Activated CD8-positive, alpha-beta memory T cell treated with anti-CD3 and anti-CD28 coated beads, Interleukin-2, amount 50 U/mL, for 1 hour (primary cell): Measurements from ENCODE around the gene ZBTB24.

Experiments used
- DNase-seq: peaks from one replicate; pipeline ENCODE4 v3.0.0-alpha.2; 2020; ENCODE audit errors: extremely low read depth

The ZBTB24 gene

DNA sequence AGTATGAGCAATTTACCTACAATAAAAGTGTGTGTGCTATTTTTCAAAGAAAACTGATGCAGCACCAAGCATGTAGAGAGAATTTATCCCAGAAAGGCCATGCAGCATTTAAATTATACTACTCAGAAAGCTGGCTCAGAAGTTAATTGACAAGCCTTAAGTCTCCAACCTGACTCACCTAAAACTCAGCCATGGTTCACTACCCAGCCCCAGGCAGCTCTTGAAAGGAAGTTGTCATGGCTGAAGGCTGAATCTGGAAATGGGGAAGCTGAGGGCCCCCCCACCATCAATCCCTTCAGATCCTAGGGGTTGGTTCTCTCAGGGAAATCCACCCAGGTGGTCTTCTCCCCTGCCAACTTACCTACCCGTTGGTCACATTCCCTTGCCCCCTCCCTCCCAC lies 62.3 kb downstream of the ZBTB24 start:
- DNase-seq: no peak

GRCh38 chr6:109417646-109418045 lies 65.4 kb downstream of the ZBTB24 start:
- no peak for DNase-seq
